Neural cell (in vitro differentiated cells): ENCODE measurements around the gene CD3G. TPM values are rescaled to one million over a fixed set of nuclear protein-coding genes. Genes with fewer than 3 reads are reported as not detected.

ENCODE experiments used
- H2AFZ ChIP-seq: fragments of 200-600, 300-800 bp; sonication (generic), shearing (Covaris generic); 2 replicates; pipeline ENCODE4 v1.6.0; 2014; ENCODE audit warnings: low read depth, mild to moderate bottlenecking, antibody characterized with exemption, low read length, moderate library complexity
- H3F3A ChIP-seq: fragments of 200-600 bp; shearing (Covaris generic); 2 replicates; pipeline ENCODE4 v1.6.1; 2016; ENCODE audit warnings: mild to moderate bottlenecking, moderate library complexity, mixed read lengths, antibody characterized with exemption, low read length; ENCODE audit not compliant: insufficient read depth, poor library complexity, severe bottlenecking
- H3K27ac ChIP-seq: fragments of 200-600, 300-800 bp; sonication (generic), shearing (Covaris generic); 2 replicates; pipeline ENCODE4 v1.5.1; 2014; ENCODE audit warnings: mild to moderate bottlenecking, low read length, moderate library complexity
- H3K27me3 ChIP-seq: fragments of 300-800, 200-600 bp; sonication (generic), shearing (Covaris generic); 2 replicates; pipeline ENCODE4 v1.6.0; 2014; ENCODE audit warnings: mild to moderate bottlenecking, low read depth, low read length, moderate library complexity; ENCODE audit not compliant: insufficient read depth
- H3K36me3 ChIP-seq: fragments of 300-800, 200-600 bp; sonication (generic), shearing (Covaris generic); 2 replicates; pipeline ENCODE4 v1.5.1; 2014; ENCODE audit warnings: mild to moderate bottlenecking, antibody characterized with exemption, low read length, moderate library complexity; ENCODE audit not compliant: insufficient read depth
- H3K4me2 ChIP-seq: fragments of 300-800, 200-600 bp; sonication (generic), shearing (Covaris generic); 2 replicates; pipeline ENCODE4 v1.6.0; 2014; ENCODE audit warnings: mild to moderate bottlenecking, low read length
- H3K4me3 ChIP-seq: fragments of 300-800, 200-600 bp; sonication (generic), shearing (Covaris generic); 2 replicates; pipeline ENCODE4 v1.5.1; 2014; ENCODE audit warnings: mild to moderate bottlenecking, low read length, moderate library complexity
- H3K79me2 ChIP-seq: fragments of 200-600 bp; shearing (Covaris generic); replicated peaks from 2 replicates; pipeline ENCODE4 v1.6.0; 2014; ENCODE audit warnings: mild to moderate bottlenecking, low read length, moderate library complexity; ENCODE audit not compliant: insufficient read depth
- H3K9ac ChIP-seq: fragments of 300-800, 200-600 bp; sonication (generic), shearing (Covaris generic); 2 replicates; pipeline ENCODE4 v1.6.1; 2016; ENCODE audit warnings: mild to moderate bottlenecking, low read length, mixed read lengths
- H3K9me2 ChIP-seq: fragments of 200-600 bp; shearing (Covaris generic); 2 replicates; pipeline ENCODE4 v1.6.1; 2016; ENCODE audit warnings: mild to moderate bottlenecking, low read length, mixed read lengths; ENCODE audit not compliant: insufficient read depth
- H3K9me3 ChIP-seq: fragments of 200-600, 300-800 bp; sonication (generic), shearing (Covaris generic); 2 replicates; pipeline ENCODE4 v1.6.1; 2016; ENCODE audit warnings: mild to moderate bottlenecking, mixed run types, low read length, moderate library complexity, mixed read lengths
- H4K20me1 ChIP-seq: fragments of 200-600 bp; shearing (Covaris generic); 2 replicates; pipeline ENCODE4 v1.6.1; 2016; ENCODE audit warnings: mild to moderate bottlenecking, mixed run types; ENCODE audit not compliant: insufficient read depth
- CTCF ChIP-seq: fragments of 450-650 bp; IDR thresholded peaks from 2 replicates; pipeline ENCODE4 v1.5.1; 2014; ENCODE audit warnings: antibody characterized with exemption, mild to moderate bottlenecking, moderate library complexity; ENCODE audit not compliant: poor library complexity, severe bottlenecking
- EP300 ChIP-seq: fragments of 450-650 bp; conservative IDR thresholded peaks from 2 replicates; pipeline ENCODE4 v1.6.1; 2014; ENCODE audit warnings: antibody characterized with exemption, mild to moderate bottlenecking, moderate library complexity; ENCODE audit not compliant: poor library complexity, severe bottlenecking
- EZH2 ChIP-seq: fragments of 200-600, 300-800 bp; shearing (Covaris generic), sonication (generic); IDR thresholded peaks from 2 replicates; pipeline ENCODE4 v1.6.1; 2014; ENCODE audit warnings: antibody characterized with exemption, low read length, borderline replicate concordance, mild to moderate bottlenecking; ENCODE audit not compliant: insufficient read depth, poor library complexity, severe bottlenecking
- MXI1 ChIP-seq: fragments of 450-650 bp; conservative IDR thresholded peaks from 2 replicates; pipeline ENCODE4 v1.6.1; 2014; ENCODE audit warnings: antibody characterized with exemption, mild to moderate bottlenecking; ENCODE audit not compliant: poor library complexity, severe bottlenecking
- POLR2AphosphoS5 ChIP-seq: IDR thresholded peaks from 2 replicates; pipeline ENCODE4 v1.6.1; 2012
- RAD21 ChIP-seq: fragments of 450-650 bp; conservative IDR thresholded peaks from 2 replicates; pipeline ENCODE4 v1.6.1; 2014; ENCODE audit warnings: antibody characterized with exemption, mild to moderate bottlenecking, moderate library complexity
- SMC3 ChIP-seq: fragments of 450-650 bp; conservative IDR thresholded peaks from 2 replicates; pipeline ENCODE4 v1.6.1; 2014; ENCODE audit warnings: antibody characterized with exemption, mild to moderate bottlenecking, moderate library complexity; ENCODE audit not compliant: poor library complexity
- TAF1 ChIP-seq: IDR thresholded peaks from 2 replicates; pipeline ENCODE4 v1.6.1; 2012; ENCODE audit warnings: low read depth
- polyA plus RNA-seq: library from polyadenylated mRNA; depleted of rRNA; stranded (reverse); fragments of >200 nt; gene quantifications from 2 replicates; pipeline ENCODE4 v1.2.3, GENCODE V29; 2014
- TF ChIP-seq, protein P1 (sequence below): IDR thresholded peaks from 2 replicates; pipeline ENCODE4 v1.6.1; 2012; ENCODE audit warnings: borderline replicate concordance

Gene CD3G
- polyA plus RNA-seq, 1 donor from 2014 or later: not detected

DNA sequence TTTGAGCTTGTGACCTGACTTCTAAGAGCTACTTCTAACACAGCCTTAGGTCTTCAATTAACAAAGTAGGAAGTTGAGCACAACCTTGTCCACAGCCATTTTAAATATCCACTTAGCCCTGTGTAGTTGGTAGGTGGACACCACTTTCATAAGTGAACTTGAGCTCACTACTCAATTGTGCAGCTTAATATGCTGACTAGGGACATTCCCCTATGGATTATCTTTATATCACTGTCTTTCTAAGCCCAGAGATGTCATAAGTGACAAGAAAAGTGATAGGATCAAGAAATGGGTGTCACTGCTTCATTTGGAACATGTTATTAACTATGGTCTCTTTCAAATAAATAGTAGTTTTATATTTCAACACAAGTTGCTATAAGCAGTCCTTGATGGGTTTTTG is 53.3 kb downstream of the CD3G start:
- Histone ChIP-seq H3K9me2 (no peaks in the 10 kb centered on the region), H3K27me3 (no peaks in the 10 kb centered on the region), H3K9me3 (no peaks in the 10 kb centered on the region), H3K79me2 (peaks cover 12% of the 10 kb centered on the region), H3K4me3 (no peak overlapping the region), H3F3A (no peaks in the 10 kb centered on the region), H4K20me1 (no peaks in the 10 kb centered on the region), H3K4me2 (no peak overlapping the region), H3K9ac (no peak overlapping the region), H3K27ac (no peak overlapping the region), H3K36me3 (no peaks in the 10 kb centered on the region), H2AFZ (no peak overlapping the region)
- no peak for TF ChIP-seq TAF1
- no peak for TF ChIP-seq SMC3
- no peak for TF ChIP-seq EP300
- TF ChIP-seq, protein P1, sequence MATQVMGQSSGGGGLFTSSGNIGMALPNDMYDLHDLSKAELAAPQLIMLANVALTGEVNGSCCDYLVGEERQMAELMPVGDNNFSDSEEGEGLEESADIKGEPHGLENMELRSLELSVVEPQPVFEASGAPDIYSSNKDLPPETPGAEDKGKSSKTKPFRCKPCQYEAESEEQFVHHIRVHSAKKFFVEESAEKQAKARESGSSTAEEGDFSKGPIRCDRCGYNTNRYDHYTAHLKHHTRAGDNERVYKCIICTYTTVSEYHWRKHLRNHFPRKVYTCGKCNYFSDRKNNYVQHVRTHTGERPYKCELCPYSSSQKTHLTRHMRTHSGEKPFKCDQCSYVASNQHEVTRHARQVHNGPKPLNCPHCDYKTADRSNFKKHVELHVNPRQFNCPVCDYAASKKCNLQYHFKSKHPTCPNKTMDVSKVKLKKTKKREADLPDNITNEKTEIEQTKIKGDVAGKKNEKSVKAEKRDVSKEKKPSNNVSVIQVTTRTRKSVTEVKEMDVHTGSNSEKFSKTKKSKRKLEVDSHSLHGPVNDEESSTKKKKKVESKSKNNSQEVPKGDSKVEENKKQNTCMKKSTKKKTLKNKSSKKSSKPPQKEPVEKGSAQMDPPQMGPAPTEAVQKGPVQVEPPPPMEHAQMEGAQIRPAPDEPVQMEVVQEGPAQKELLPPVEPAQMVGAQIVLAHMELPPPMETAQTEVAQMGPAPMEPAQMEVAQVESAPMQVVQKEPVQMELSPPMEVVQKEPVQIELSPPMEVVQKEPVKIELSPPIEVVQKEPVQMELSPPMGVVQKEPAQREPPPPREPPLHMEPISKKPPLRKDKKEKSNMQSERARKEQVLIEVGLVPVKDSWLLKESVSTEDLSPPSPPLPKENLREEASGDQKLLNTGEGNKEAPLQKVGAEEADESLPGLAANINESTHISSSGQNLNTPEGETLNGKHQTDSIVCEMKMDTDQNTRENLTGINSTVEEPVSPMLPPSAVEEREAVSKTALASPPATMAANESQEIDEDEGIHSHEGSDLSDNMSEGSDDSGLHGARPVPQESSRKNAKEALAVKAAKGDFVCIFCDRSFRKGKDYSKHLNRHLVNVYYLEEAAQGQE: no peak

- no peak for TF ChIP-seq MXI1
- no peak for TF ChIP-seq RAD21
- no peak for TF ChIP-seq EZH2
- TF ChIP-seq EP300: no peak
- no peak for TF ChIP-seq SMC3
- no peak for TF ChIP-seq POLR2AphosphoS5
- TF ChIP-seq TAF1: no peak
- TF ChIP-seq, protein P1: no peak
- no peak for TF ChIP-seq CTCF
- peaks cover 27% of the 10 kb centered on the region for H3K79me2 ChIP-seq
- H3K4me2 ChIP-seq: no peak overlapping the region
- no peak overlapping the region for H3K9ac ChIP-seq
- no peak overlapping the region for H3K27ac ChIP-seq
- no peaks in the 10 kb centered on the region for H3K27me3 ChIP-seq
- H3F3A ChIP-seq: no peaks in the 10 kb centered on the region
- H2AFZ ChIP-seq: no peak overlapping the region
- H3K36me3 ChIP-seq: no peaks in the 10 kb centered on the region
- no peak overlapping the region for H3K4me3 ChIP-seq
- H3K9me2 ChIP-seq: no peaks in the 10 kb centered on the region
- no peaks in the 10 kb centered on the region for H4K20me1 ChIP-seq
- no peaks in the 10 kb centered on the region for H3K9me3 ChIP-seq
Measured at GRCh38 chr11:118398791-118399559, 54.8 kb downstream of the CD3G start.
